Measurements from ENCODE around the gene MINDY2. TPM values are rescaled to one million over a fixed set of nuclear protein-coding genes. Genes with fewer than 3 reads are reported as not detected.
A peak's percentile ranks its signal among the peaks of the same experiment; 100 is the strongest.

MINDY2 gene
- total and polyA plus RNA-seq, 7 experiments from 2014 or later: 8.9 to 16.6 (median 11.4) TPM

DNA sequence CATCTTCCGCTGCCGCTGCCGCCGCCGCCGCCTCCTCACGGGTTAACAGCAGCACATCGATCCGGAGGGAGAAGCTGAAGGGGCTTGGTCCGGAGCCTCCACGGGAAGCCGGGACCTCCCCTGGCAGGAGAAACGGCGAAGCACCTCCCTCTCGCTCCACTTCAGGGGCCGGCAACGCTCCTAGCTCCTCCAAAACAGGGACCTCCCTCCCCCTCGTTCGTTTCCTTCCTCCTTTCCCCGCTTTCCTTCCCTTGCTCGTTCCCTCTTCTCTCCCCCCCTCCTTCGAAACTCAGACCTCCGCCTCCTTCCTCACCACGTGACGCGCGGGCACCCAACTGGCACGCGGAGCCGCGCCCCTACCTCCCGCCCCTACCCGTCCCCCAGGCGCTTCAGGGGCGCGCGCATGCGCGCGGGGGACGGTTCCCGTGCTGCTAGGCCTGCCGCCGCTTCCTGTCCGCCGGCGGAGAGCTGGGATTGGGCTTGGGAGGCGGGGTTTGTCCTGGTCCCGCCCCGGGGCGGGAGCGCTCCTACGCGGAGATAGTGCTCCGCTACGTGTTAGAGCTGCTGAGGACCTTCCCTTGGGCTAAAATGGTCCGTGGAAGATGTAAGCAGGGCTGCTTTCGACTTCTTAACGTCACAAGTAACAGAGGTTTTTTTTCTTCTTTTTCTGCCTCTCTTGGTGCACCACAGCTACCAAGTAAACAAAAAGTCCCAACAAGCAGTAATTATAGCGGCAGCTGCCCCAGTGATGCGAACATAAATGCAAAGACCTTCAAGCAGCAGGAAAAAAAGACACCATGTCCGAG, 21.4 kb upstream of the MINDY2 start, which contains the start of gene ADAM10:
TSS of gene ADAM10 (minus strand) at position 176 of the 806 bp plus-strand sequence. CDS start at position 3, 173 bp downstream.
- ATAC-seq: peak; percentile 96
- Histone ChIP-seq H3K9me3 (ENCODE audit: control insufficient read depth in 2 of 3, low read length in 3 of 3) (no peaks in the 10 kb centered on the region), H3K27ac (ENCODE audit: low read depth, low read length) (peak within 1 kb of the TSS; percentile 86), H3K4me1 (ENCODE audit: control insufficient read depth in 2 of 2, insufficient read depth in 2 of 2, low read length in 2 of 2) (peaks cover 17% of the 10 kb centered on the region in 2 donors), H3K27me3 (ENCODE audit: control insufficient read depth in 2 of 2, insufficient read depth in 2 of 2, low read length in 2 of 2) (no peaks in the 10 kb centered on the region), H3K4me3 (ENCODE audit: low read length) (peak within 1 kb of the TSS; percentile 66), H3K36me3 (ENCODE audit: control insufficient read depth in 2 of 3, insufficient read depth in 3 of 3, low read length in 3 of 3) (peaks cover 0 to 10% (median 0%) of the 10 kb centered on the region in 3 experiments)
- peaks cover 24 to 45% (median 42%) of the 10 kb centered on the region in 7 donors for H3K4me1 Mint-ChIP-seq
- peak within 1 kb of the TSS; percentile 89 to 99 (median 98) for H3K4me3 Mint-ChIP-seq
- peak within 1 kb of the TSS; percentile 85 to 96 (median 94) for H3K27ac Mint-ChIP-seq
- no peaks in the 10 kb centered on the region for H3K9me3 Mint-ChIP-seq
- ChIA-PET CTCF (interaction anchor here (0.7 to 1.8 kb wide), 4 partner anchors 21 to 787 kb away, joined by 3 to 4 read pairs (median 3); partner anchors contain the start of gene MINDY2), POLR2A (interaction anchor here (0.6 to 2.5 kb wide), 11 partner anchors 8 to 376 kb away, joined by 3 to 40 read pairs (median 3); partner anchors contain the start of gene MINDY2)
- intact Hi-C loops (cut with micrococcal nuclease): loop anchor here (1.0 to 10.0 kb wide), 16 partner anchors 15 to 939 kb away; partner anchors contain the start of genes BNIP2 (in 2 of the 2), MINDY2 (in 2 of the 2), SLTM (in 2 of the 2) and LIPC (in 1 of the 2)
- peaks cover 0 to 10% (median 0%) of the 10 kb centered on the region in 5 donors for H3K36me3 Mint-ChIP-seq
- peak; percentile 84 to 98 (median 93) for DNase-seq
- H3K27me3 Mint-ChIP-seq: no peaks in the 10 kb centered on the region

DNA sequence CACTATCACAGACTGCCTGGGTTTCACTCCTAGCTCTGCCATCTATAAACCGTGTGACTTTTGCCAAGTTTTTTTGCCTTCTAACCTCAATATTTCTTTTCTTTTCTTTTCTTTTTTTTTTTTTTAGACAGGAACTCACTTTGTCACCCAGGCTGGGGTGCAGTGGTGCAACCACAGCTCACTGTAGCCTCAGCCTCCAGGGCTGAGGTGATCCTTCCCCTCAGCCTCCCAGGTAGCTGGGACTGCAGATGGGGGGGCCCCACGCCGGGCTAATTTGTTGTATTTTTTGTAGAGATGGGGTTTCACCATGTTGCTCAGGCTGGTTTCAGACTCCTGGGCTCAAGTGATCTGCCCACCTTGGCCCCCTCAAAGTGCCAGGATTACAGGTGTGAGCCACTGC, 18.4 kb upstream of the MINDY2 start:
- Mint-ChIP-seq H3K27ac (peak overlapping the region in 1 of 9 donors; percentile 29), H3K4me1 (peaks cover 13 to 23% (median 18%) of the 10 kb centered on the region in 7 donors), H3K27me3 (no peaks in the 10 kb centered on the region), H3K4me3 (no peak overlapping the region), H3K9me3 (no peaks in the 10 kb centered on the region), H3K36me3 (peaks cover 0 to 5% (median 0%) of the 10 kb centered on the region in 5 donors)
- Histone ChIP-seq H3K4me1 (ENCODE audit: control insufficient read depth in 2 of 2, insufficient read depth in 2 of 2, low read length in 2 of 2) (peaks cover 1 to 9% of the 10 kb centered on the region in 2 donors), H3K9me3 (ENCODE audit: control insufficient read depth in 2 of 3, low read length in 3 of 3) (no peaks in the 10 kb centered on the region), H3K4me3 (ENCODE audit: low read length) (no peak overlapping the region), H3K27me3 (ENCODE audit: control insufficient read depth in 2 of 2, insufficient read depth in 2 of 2, low read length in 2 of 2) (no peaks in the 10 kb centered on the region), H3K27ac (ENCODE audit: low read depth, low read length) (no peak overlapping the region), H3K36me3 (ENCODE audit: control insufficient read depth in 2 of 3, insufficient read depth in 3 of 3, low read length in 3 of 3) (peaks cover 0 to 10% (median 0%) of the 10 kb centered on the region in 3 experiments)
- ATAC-seq (no peak), DNase-seq (no peak)
- CTCF ChIA-PET: no interaction called here
- POLR2A ChIA-PET: no interaction called here
- intact Hi-C loops (cut with micrococcal nuclease): no loop called here

DNA sequence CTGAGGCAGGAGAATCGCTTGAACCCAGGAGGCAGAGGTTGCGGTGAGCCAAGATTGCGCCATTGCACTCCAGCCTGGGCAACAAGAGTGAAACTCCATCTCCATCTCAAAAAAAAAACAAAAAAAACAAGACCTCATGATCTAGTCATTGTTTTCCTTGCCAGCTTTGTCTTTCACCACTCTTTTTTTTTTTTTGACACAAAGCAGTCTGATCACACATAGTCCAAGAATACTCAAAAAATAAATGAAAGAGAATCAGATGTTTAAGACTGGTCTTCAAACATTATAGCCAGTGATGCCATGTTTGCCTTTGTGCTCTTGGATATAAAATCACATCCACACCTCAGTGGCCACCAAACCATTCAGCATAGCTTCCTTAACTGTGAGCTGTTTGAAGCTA, 15.8 kb upstream of the MINDY2 start:
- Mint-ChIP-seq H3K27ac (no peak overlapping the region), H3K4me3 (no peak overlapping the region), H3K36me3 (no peaks in the 10 kb centered on the region), H3K4me1 (peaks cover 3 to 14% (median 4%) of the 10 kb centered on the region in 7 donors), H3K27me3 (no peaks in the 10 kb centered on the region), H3K9me3 (no peaks in the 10 kb centered on the region)
- peaks cover 0 to 5% of the 10 kb centered on the region in 2 donors for H3K4me1 ChIP-seq (ENCODE audit: control insufficient read depth in 2 of 2, insufficient read depth in 2 of 2, low read length in 2 of 2)
- DNase-seq (no peak), ATAC-seq (no peak)
- no peaks in the 10 kb centered on the region for H3K36me3 ChIP-seq (ENCODE audit: control insufficient read depth in 2 of 3, insufficient read depth in 3 of 3, low read length in 3 of 3)
- no peaks in the 10 kb centered on the region for H3K9me3 ChIP-seq (ENCODE audit: control insufficient read depth in 2 of 3, low read length in 3 of 3)
- CTCF ChIA-PET: interaction anchor here (0.7 kb wide), 1 partner anchor 39 kb away, joined by 3 read pairs; no protein-coding TSS in a partner anchor
- no peak overlapping the region for H3K27ac ChIP-seq (ENCODE audit: low read depth, low read length)
- H3K4me3 ChIP-seq (ENCODE audit: low read length): no peak overlapping the region
- POLR2A ChIA-PET: interaction anchor here (1.6 kb wide), 1 partner anchor 16 kb away, joined by 8 read pairs; the partner anchor contains the start of gene MINDY2
- intact Hi-C loops (cut with micrococcal nuclease): no loop called here
- no peaks in the 10 kb centered on the region for H3K27me3 ChIP-seq (ENCODE audit: control insufficient read depth in 2 of 2, insufficient read depth in 2 of 2, low read length in 2 of 2)

DNA sequence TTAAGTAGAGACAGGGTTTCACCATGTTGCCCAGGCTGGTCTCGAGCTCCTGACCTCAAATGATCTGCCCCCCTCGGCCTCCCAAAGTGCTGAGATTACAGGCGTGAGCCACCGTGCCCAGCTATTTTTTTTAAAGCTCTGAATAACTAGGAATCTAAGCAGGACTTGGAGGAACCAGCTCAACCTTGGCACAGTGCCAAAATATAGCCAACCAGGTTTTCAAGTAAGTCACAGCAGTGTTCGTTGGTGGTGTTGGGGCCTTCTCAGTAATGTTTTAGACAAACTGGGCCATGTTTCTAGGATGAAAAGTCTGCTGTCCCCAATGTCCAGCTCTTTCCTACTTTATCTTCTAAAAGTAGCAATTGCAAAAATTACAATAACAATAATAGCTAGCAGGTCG, 15.1 kb upstream of the MINDY2 start:
- intact Hi-C loops (cut with micrococcal nuclease): no loop called here

DNA sequence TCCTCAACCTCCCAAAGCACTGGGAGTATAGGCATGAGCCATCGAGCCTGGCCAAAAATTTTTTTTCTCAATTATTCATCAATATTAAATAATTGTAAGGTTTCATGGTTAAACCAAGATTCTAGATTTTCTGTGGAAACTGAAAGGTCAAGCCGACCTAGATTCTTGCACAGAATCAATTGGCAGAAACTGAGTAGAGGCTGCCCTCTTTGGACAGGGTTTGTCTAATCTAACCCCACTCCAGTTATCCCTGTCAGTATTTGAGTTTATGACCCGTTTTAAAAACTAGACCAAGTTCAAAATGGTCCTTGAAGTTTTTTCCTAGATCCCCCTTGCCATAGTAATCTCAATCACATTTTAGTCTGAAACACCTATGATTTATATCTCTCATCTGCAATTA, 13.0 kb upstream of the MINDY2 start:
- Histone ChIP-seq H3K27me3 (ENCODE audit: control insufficient read depth in 2 of 2, insufficient read depth in 2 of 2, low read length in 2 of 2) (no peaks in the 10 kb centered on the region), H3K4me3 (ENCODE audit: low read length) (no peak overlapping the region), H3K9me3 (ENCODE audit: control insufficient read depth in 2 of 3, low read length in 3 of 3) (no peaks in the 10 kb centered on the region), H3K4me1 (ENCODE audit: control insufficient read depth in 2 of 2, insufficient read depth in 2 of 2, low read length in 2 of 2) (no peaks in the 10 kb centered on the region), H3K36me3 (ENCODE audit: control insufficient read depth in 2 of 3, insufficient read depth in 3 of 3, low read length in 3 of 3) (no peaks in the 10 kb centered on the region), H3K27ac (ENCODE audit: low read depth, low read length) (no peak overlapping the region)
- no peak overlapping the region for H3K27ac Mint-ChIP-seq
- ATAC-seq (no peak), DNase-seq (no peak)
- H3K9me3 Mint-ChIP-seq: peaks cover 0 to 3% (median 0%) of the 10 kb centered on the region in 11 donors
- peaks cover 0 to 2% (median 0%) of the 10 kb centered on the region in 5 donors for H3K36me3 Mint-ChIP-seq
- CTCF ChIA-PET: interaction anchor here (0.8 kb wide), 1 partner anchor 530 kb away, joined by 3 read pairs; no protein-coding TSS in a partner anchor
- POLR2A ChIA-PET: interaction anchor here (1.0 kb wide), 1 partner anchor 13 kb away, joined by 3 read pairs; the partner anchor contains the start of gene MINDY2
- H3K27me3 Mint-ChIP-seq: no peaks in the 10 kb centered on the region
- no peak overlapping the region for H3K4me3 Mint-ChIP-seq
- intact Hi-C loops (cut with micrococcal nuclease): loop anchor here in 1 of 2 donors (2.0 kb wide), 1 partner anchor 531 kb away; no protein-coding TSS in a partner anchor
- H3K4me1 Mint-ChIP-seq: peaks cover 0 to 8% (median 0%) of the 10 kb centered on the region in 7 donors

More for the DNA sequence above, 15.1 kb upstream of the MINDY2 start:
- CTCF ChIA-PET: interaction anchor here (0.7 kb wide), 1 partner anchor 40 kb away, joined by 3 read pairs; no protein-coding TSS in a partner anchor
- Histone ChIP-seq H3K36me3 (ENCODE audit: control insufficient read depth in 2 of 3, insufficient read depth in 3 of 3, low read length in 3 of 3) (no peaks in the 10 kb centered on the region), H3K27ac (ENCODE audit: low read depth, low read length) (no peak overlapping the region), H3K9me3 (ENCODE audit: control insufficient read depth in 2 of 3, low read length in 3 of 3) (no peaks in the 10 kb centered on the region), H3K4me3 (ENCODE audit: low read length) (no peak overlapping the region), H3K4me1 (ENCODE audit: control insufficient read depth in 2 of 2, insufficient read depth in 2 of 2, low read length in 2 of 2) (no peaks in the 10 kb centered on the region), H3K27me3 (ENCODE audit: control insufficient read depth in 2 of 2, insufficient read depth in 2 of 2, low read length in 2 of 2) (no peaks in the 10 kb centered on the region)
- POLR2A ChIA-PET: interaction anchor here (1.6 kb wide), 1 partner anchor 15 kb away, joined by 8 read pairs; the partner anchor contains the start of gene MINDY2
- Mint-ChIP-seq H3K27ac (no peak overlapping the region), H3K36me3 (no peaks in the 10 kb centered on the region), H3K9me3 (no peaks in the 10 kb centered on the region), H3K4me3 (no peak overlapping the region), H3K27me3 (no peaks in the 10 kb centered on the region), H3K4me1 (peaks cover 0 to 10% (median 0%) of the 10 kb centered on the region in 7 donors)
- DNase-seq (no peak), ATAC-seq (no peak)

DNA sequence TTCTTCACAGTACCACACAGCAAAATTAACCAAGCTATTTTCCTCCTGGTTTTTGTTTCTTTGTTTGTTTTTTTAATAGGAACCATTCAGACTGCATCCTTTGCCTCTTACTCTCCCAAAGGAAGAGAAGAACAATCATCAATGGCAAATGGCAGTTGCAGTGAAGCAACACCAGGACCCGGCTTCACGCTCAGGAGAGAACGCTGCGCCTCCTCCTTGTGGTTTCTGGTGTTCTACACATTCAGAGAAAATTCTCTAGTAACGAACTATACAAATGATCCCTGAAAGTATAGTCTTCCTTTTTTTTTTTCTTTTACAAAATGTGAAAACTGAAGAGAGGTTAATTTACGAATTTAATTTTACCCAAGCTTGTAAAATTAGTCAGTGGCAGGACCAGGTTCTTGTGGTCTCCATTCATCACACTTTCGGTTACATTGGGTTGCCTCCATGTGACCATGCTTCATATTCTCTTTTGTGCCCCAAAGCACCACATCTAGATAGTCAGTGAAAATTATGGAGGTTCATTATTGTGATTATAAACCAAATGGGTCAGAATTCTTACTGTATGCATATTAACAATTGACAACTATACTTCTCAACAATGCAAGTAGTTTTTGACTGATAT, 10.6 kb upstream of the MINDY2 start:
- Histone ChIP-seq H3K9me3 (ENCODE audit: control insufficient read depth in 2 of 3, low read length in 3 of 3) (no peaks in the 10 kb centered on the region), H3K27ac (ENCODE audit: low read depth, low read length) (no peak overlapping the region), H3K4me1 (ENCODE audit: control insufficient read depth in 2 of 2, insufficient read depth in 2 of 2, low read length in 2 of 2) (no peaks in the 10 kb centered on the region), H3K36me3 (ENCODE audit: control insufficient read depth in 2 of 3, insufficient read depth in 3 of 3, low read length in 3 of 3) (no peaks in the 10 kb centered on the region), H3K27me3 (ENCODE audit: control insufficient read depth in 2 of 2, insufficient read depth in 2 of 2, low read length in 2 of 2) (no peaks in the 10 kb centered on the region), H3K4me3 (ENCODE audit: low read length) (no peak overlapping the region)
- H3K27me3 Mint-ChIP-seq: no peaks in the 10 kb centered on the region
- peaks cover 0 to 20% (median 6%) of the 10 kb centered on the region in 11 donors for H3K9me3 Mint-ChIP-seq
- POLR2A ChIA-PET: interaction anchor here (0.9 to 1.4 kb wide), 3 partner anchors 10 to 1377 kb away, joined by 4 to 7 read pairs (median 7); partner anchors contain the start of genes ADAM10 and MINDY2
- DNase-seq (no peak), ATAC-seq (no peak)
- intact Hi-C loops (cut with micrococcal nuclease): loop anchor here (1.0 to 2.0 kb wide), 3 partner anchors 490 to 533 kb away; no protein-coding TSS in a partner anchor
- H3K4me3 Mint-ChIP-seq: peak overlapping the region in 1 of 10 donors; percentile 21
- H3K36me3 Mint-ChIP-seq: peaks cover 0 to 7% (median 5%) of the 10 kb centered on the region in 5 donors
- no peak overlapping the region for H3K27ac Mint-ChIP-seq
- CTCF ChIA-PET: interaction anchor here (1.2 to 2.7 kb wide), 4 partner anchors 10 to 532 kb away, joined by 3 to 10 read pairs (median 6); partner anchors contain the start of gene MINDY2
- peaks cover 0 to 6% (median 0%) of the 10 kb centered on the region in 7 donors for H3K4me1 Mint-ChIP-seq

All from naive thymus-derived CD4-positive, alpha-beta T cell (primary cell).